ENCODE measurements around the gene PNMA8B. TPM values are rescaled to one million over a fixed set of nuclear protein-coding genes. Genes with fewer than 3 reads are reported as not detected.

PNMA8B gene
- total RNA-seq, 1 experiment from 2014 or later, result 1.5 TPM

GRCh38 chr19:46488551-46488950 lies 7.1 kb downstream of the PNMA8B start:
- peaks cover 65% of the 10 kb centered on the region for H3K27me3 Mint-ChIP-seq (ENCODE audit: low read depth)
- H2BK20ac ChIP-seq (ENCODE audit: low read depth, low read length, poor library complexity, severe bottlenecking), result no peak overlapping the region
- no peak overlapping the region; the same call in 1 of the 2 replicates for H3K14ac ChIP-seq (ENCODE audit: insufficient read depth, low read length)
- no peak overlapping the region for H2BK15ac ChIP-seq (ENCODE audit: low read depth, low read length)
- no peak overlapping the region for H2AK5ac ChIP-seq (ENCODE audit: insufficient read length, low read length)
- peaks cover 3% of the 10 kb centered on the region; the same call in 1 of the 2 replicates for H3K27me3 ChIP-seq (ENCODE audit: insufficient read depth, low read length)
- H3K18ac ChIP-seq (ENCODE audit: insufficient read length, low read depth, low read length), result no peak overlapping the region
- H3T11ph ChIP-seq (ENCODE audit: low read length), result no peak overlapping the region
- peaks cover 0 to 2% of the 10 kb centered on the region in 2 experiments; a peak in 2 of 5 replicates for H3K9me3 Mint-ChIP-seq
- no peak overlapping the region for H2BK12ac ChIP-seq (ENCODE audit: insufficient read length, low read depth, low read length)
- no peak overlapping the region for H3K9ac ChIP-seq (ENCODE audit: extremely low read depth, insufficient read length, low read length)
- H3K56ac ChIP-seq (ENCODE audit: insufficient read length, low read depth, low read length), result no peak overlapping the region
- no peak overlapping the region for H3K27ac ChIP-seq (ENCODE audit: insufficient read length, low read depth, low read length)
- H3K79me2 ChIP-seq (ENCODE audit: insufficient read depth, low read length), result no peaks in the 10 kb centered on the region
- peaks cover 18 to 38% of the 10 kb centered on the region in 2 experiments for H3K4me1 Mint-ChIP-seq
- peak overlapping the region; percentile 14 to 25; a peak in 3 of 5 replicates for H3K4me3 Mint-ChIP-seq
- no peaks in the 10 kb centered on the region for H4K20me1 ChIP-seq (ENCODE audit: control insufficient read depth, insufficient read depth, insufficient read length)
- no peak overlapping the region for H4K5ac ChIP-seq (ENCODE audit: insufficient read length, low read depth, low read length)
- no peak overlapping the region for H3K4ac ChIP-seq (ENCODE audit: low read depth, low read length)
- H3K23me2 ChIP-seq (ENCODE audit: insufficient read length, low read depth, low read length, poor library complexity, severe bottlenecking), result peaks cover 12% of the 10 kb centered on the region
- WGBS (ENCODE audit: extremely low coverage, insufficient read length, low lambda C conversion rate), result no CpG with 5 or more reads among the region's 11 CpGs
- H3K79me1 ChIP-seq (ENCODE audit: insufficient read depth, low read depth, low read length, poor library complexity, severe bottlenecking), result no peaks in the 10 kb centered on the region
- H3K4me1 ChIP-seq (ENCODE audit: insufficient read depth, low read length), result no peaks in the 10 kb centered on the region
- no peak overlapping the region for H4K8ac ChIP-seq (replicated peaks; ENCODE audit: insufficient read length, low read depth, low read length)
- H4K91ac ChIP-seq (ENCODE audit: insufficient read length, low read depth, low read length), result no peak overlapping the region
- H3K36me3 Mint-ChIP-seq (ENCODE audit: insufficient read depth in 1 of 3, low read depth in 3 of 3), result no peaks in the 10 kb centered on the region; a peak in 1 of 7 replicates
- no peak overlapping the region for H2AFZ ChIP-seq (ENCODE audit: low read length)
- no peak overlapping the region for H3K4me2 ChIP-seq (ENCODE audit: insufficient read depth, insufficient read length, low read length)
- no peak overlapping the region for H2BK5ac ChIP-seq (ENCODE audit: insufficient read length, low read length)
- no peak for DNase-seq
- H3K9me3 ChIP-seq (ENCODE audit: control insufficient read depth, low read depth, low read length), result no peaks in the 10 kb centered on the region
- no peak overlapping the region for H3K23ac ChIP-seq (ENCODE audit: insufficient read length, low read depth, low read length)
- TF ChIP-seq CTCF (conservative IDR thresholded peaks at IDR 0.05), result no peak
- H3K27ac Mint-ChIP-seq, result no peak overlapping the region
- no peak overlapping the region for H2BK120ac ChIP-seq (ENCODE audit: low read depth, low read length, poor library complexity, severe bottlenecking)
